ENCODE data around the gene HNRNPLL.
"Not testable (repeated sequence)": the region's sequence is repeated elsewhere in the genome, so short reads cannot be mapped to it uniquely, and the experiment has no call there.

DNA sequence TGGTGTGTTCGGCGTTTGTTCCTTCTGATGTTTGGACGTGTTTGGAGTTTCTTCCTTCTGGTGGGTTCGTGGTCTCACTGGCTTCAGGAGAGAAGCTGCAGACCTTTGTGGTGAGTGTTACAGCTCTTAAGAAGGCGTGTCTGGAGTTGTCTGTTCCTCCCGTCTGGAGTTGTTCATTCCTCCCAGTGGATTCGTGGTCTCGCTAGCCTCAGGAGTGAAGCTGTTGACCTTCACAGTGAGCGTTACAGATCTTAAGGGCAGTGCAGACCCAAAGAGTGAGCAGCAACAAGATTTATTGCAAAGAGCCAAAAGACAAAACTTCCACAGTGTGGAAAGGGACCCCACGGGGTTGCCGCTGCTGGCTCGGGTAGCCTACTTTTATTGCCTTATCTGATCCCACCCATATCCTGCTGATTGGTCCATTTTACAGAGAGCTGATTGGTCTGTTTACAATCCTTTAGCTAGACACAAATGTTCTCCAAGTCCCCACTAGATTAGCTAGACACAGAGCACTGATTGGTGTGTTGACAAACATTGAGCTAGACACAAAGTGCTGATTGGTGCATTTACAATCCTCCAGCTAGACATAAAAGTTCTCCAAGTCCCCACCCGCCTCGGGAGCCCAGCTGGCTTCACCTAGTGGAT is 39.8 kb upstream of the HNRNPLL start:
- TF ChIP-seq, protein P1, sequence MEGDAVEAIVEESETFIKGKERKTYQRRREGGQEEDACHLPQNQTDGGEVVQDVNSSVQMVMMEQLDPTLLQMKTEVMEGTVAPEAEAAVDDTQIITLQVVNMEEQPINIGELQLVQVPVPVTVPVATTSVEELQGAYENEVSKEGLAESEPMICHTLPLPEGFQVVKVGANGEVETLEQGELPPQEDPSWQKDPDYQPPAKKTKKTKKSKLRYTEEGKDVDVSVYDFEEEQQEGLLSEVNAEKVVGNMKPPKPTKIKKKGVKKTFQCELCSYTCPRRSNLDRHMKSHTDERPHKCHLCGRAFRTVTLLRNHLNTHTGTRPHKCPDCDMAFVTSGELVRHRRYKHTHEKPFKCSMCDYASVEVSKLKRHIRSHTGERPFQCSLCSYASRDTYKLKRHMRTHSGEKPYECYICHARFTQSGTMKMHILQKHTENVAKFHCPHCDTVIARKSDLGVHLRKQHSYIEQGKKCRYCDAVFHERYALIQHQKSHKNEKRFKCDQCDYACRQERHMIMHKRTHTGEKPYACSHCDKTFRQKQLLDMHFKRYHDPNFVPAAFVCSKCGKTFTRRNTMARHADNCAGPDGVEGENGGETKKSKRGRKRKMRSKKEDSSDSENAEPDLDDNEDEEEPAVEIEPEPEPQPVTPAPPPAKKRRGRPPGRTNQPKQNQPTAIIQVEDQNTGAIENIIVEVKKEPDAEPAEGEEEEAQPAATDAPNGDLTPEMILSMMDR (conservative IDR thresholded peaks at IDR 0.05; ENCODE audit: low read length): not testable (repeated sequence)
- TF ChIP-seq EZH2phosphoT487 (IDR thresholded peaks at IDR 0.05; ENCODE audit: borderline replicate concordance, low read depth, low read length): not testable (repeated sequence)
